ENCODE results near the gene ISCU. TPM values are rescaled to one million over a fixed set of nuclear protein-coding genes. Genes with fewer than 3 reads are reported as not detected.
"Not testable (repeated sequence)": the region's sequence is repeated elsewhere in the genome, so short reads cannot be mapped to it uniquely, and the experiment has no call there.

The ISCU gene
- total RNA-seq, 1 donor from 2014 or later: 83.0 TPM

GRCh38 chr12:108616941-108617858 is 54.8 kb downstream of the ISCU start:
- H3K4me1 ChIP-seq (ENCODE audit: control insufficient read depth in 3 of 3, insufficient read depth in 3 of 3, low read length in 3 of 3): peaks cover 4 to 11% (median 5%) of the 10 kb centered on the region in 3 donors
- no peak overlapping the region for H3K4me3 ChIP-seq (ENCODE audit: low read length in 3 of 3)
- no peak overlapping the region for H3K27ac ChIP-seq (ENCODE audit: low read depth, low read length)
- H3K9ac ChIP-seq (ENCODE audit: low read depth in 1 of 3, low read length in 3 of 3): no peak overlapping the region
- H3K36me3 ChIP-seq (ENCODE audit: control insufficient read depth in 3 of 3, insufficient read depth in 3 of 3, low read length in 3 of 3): no peaks in the 10 kb centered on the region
- peaks cover 0 to 3% (median under 1%) of the 10 kb centered on the region in 3 donors for H3K27me3 ChIP-seq (ENCODE audit: control insufficient read depth in 3 of 3, insufficient read depth in 3 of 3, low read length in 3 of 3)
- H3K9me3 ChIP-seq (ENCODE audit: control insufficient read depth in 3 of 3, low read length in 3 of 3): no peaks in the 10 kb centered on the region

DNA sequence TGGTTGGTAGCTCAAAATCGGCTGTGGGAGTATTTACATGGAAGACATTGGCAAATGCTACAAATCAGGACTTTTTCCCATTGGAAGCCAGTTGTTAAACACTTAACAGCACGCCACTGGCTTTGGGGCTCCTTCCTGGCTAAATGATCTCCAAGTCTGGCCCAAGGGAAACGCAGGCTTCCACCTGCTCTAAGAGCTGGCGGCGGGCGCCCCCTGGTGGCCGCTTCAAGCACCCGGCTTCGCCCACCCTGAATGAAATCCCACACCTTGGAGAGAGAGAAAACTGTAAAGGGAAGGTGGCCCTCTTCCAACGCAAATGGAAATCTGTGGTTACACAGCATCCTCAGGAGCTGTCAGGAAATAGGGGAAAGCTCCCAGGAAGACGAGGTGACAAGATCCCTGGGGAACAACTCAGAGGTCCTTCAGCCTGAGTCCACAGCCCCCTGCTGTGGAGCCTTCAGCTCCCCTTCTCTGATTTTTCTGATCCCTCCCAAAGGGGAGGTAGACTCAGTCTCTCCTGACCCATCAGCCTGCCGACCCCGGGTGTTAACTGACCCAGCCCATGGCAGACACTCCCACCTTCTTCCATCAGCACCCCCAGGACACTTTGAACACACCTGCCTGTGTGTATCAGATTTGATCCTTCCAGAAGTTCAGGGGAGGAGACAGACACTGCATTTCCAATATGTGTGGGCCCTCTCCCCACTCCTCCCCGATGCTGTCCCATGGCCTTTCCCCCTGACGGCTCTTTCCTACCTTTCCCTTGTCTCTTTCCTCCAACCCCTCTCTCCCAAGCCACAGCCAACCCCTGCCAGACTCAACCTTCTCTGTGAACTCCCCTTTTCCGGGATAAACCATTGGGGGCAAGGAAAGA is 55.9 kb downstream of the ISCU start:
- Histone ChIP-seq H3K4me1 (ENCODE audit: control insufficient read depth in 3 of 3, insufficient read depth in 3 of 3, low read length in 3 of 3) (peaks cover 5 to 16% (median 5%) of the 10 kb centered on the region in 3 donors), H3K36me3 (ENCODE audit: control insufficient read depth in 3 of 3, insufficient read depth in 3 of 3, low read length in 3 of 3) (no peaks in the 10 kb centered on the region), H3K9ac (ENCODE audit: low read depth in 1 of 3, low read length in 3 of 3) (peak overlapping the region in 1 of 3 donors; percentile 45), H3K27ac (ENCODE audit: low read depth, low read length) (no peak overlapping the region), H3K9me3 (ENCODE audit: control insufficient read depth in 3 of 3, low read length in 3 of 3) (no peaks in the 10 kb centered on the region), H3K4me3 (ENCODE audit: low read length in 3 of 3) (no peak overlapping the region), H3K27me3 (ENCODE audit: control insufficient read depth in 3 of 3, insufficient read depth in 3 of 3, low read length in 3 of 3) (no peaks in the 10 kb centered on the region)

- H3K9me3 ChIP-seq (ENCODE audit: control insufficient read depth in 3 of 3, low read length in 3 of 3); H3K27ac ChIP-seq (ENCODE audit: low read depth, low read length); H3K4me3 ChIP-seq (ENCODE audit: low read length in 3 of 3); H3K27me3 ChIP-seq (ENCODE audit: control insufficient read depth in 3 of 3, insufficient read depth in 3 of 3, low read length in 3 of 3); H3K36me3 ChIP-seq (ENCODE audit: control insufficient read depth in 3 of 3, insufficient read depth in 3 of 3, low read length in 3 of 3); H3K9ac ChIP-seq (ENCODE audit: low read depth in 1 of 3, low read length in 3 of 3): not testable (repeated sequence)
- H3K4me1 ChIP-seq (ENCODE audit: control insufficient read depth in 3 of 3, insufficient read depth in 3 of 3, low read length in 3 of 3): peaks cover 5 to 16% (median 5%) of the 10 kb centered on the region in 3 donors
Measured at GRCh38 chr12:108618953-108619274, 56.5 kb downstream of the ISCU start.

Other genes with a start within 250 kb of the ISCU start
- 5.7 TPM for gene CMKLR1, start 223.3 kb upstream of the ISCU start, total RNA-seq
- 1.6 TPM for gene FICD, start 47.3 kb upstream of the ISCU start, total RNA-seq
- 43.3 TPM for gene SART3, start 1.4 kb upstream of the ISCU start, total RNA-seq
- gene TMEM119, start 35.5 kb downstream of the ISCU start, total RNA-seq: 37.1 TPM
- gene SELPLG, start 71.3 kb downstream of the ISCU start, total RNA-seq: 3.7 TPM
- gene CORO1C, start 168.9 kb downstream of the ISCU start, total RNA-seq: 154 TPM